ENCODE measurements around the gene XPR1. TPM values are rescaled to one million over a fixed set of nuclear protein-coding genes. Genes with fewer than 3 reads are reported as not detected.

Gene XPR1
- total RNA-seq, 1 experiment from 2014 or later = 36.1 TPM

DNA sequence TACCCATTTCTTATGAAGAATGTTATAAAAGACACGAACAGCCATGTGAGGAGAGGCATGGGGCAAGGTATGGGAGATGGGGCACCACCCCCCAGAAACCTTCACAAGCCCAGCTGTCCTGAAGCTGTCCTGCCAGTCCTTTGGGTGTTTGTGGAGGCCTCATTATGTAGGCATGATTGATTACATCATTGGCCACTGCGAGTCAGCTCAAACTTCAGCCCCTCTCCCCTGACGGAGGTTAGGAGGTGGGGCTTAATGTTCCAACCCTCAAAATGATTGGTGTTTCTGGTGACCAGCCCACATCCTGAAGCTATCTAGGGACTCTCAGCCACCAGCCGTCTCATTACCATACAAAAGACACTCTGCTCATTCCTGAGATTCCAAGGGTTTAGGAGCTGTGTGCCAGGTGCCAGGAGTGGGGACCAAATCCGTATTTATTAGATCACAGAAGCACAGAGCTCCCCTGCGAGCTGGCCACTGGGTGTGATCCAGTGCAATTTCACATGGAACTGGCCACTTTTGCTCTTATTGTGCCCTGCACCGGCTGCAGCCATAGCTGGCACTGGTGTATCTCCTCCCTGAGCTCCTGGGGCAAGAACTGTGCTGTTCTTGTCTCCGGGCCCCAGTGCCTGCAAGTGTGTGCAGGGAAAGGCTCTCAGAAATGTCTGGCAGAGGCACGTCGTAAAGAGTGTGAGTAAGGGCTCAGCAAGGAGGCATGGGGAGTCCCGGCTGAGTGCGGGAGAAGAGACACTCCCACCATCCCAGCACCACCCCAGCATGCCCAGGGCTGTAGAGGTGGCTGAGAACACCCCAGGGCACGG lies 291.4 kb downstream of the XPR1 start:
- H3K27ac ChIP-seq (ENCODE audit: low read length) = no peak overlapping the region
- no peak overlapping the region for H3K4me3 ChIP-seq (ENCODE audit: low read depth in 2 of 2, low read length in 2 of 2)
- H3K27me3 ChIP-seq (ENCODE audit: control insufficient read depth, insufficient read depth, low read length) = no peaks in the 10 kb centered on the region
- TF ChIP-seq, protein P1, sequence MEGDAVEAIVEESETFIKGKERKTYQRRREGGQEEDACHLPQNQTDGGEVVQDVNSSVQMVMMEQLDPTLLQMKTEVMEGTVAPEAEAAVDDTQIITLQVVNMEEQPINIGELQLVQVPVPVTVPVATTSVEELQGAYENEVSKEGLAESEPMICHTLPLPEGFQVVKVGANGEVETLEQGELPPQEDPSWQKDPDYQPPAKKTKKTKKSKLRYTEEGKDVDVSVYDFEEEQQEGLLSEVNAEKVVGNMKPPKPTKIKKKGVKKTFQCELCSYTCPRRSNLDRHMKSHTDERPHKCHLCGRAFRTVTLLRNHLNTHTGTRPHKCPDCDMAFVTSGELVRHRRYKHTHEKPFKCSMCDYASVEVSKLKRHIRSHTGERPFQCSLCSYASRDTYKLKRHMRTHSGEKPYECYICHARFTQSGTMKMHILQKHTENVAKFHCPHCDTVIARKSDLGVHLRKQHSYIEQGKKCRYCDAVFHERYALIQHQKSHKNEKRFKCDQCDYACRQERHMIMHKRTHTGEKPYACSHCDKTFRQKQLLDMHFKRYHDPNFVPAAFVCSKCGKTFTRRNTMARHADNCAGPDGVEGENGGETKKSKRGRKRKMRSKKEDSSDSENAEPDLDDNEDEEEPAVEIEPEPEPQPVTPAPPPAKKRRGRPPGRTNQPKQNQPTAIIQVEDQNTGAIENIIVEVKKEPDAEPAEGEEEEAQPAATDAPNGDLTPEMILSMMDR (IDR thresholded peaks at IDR 0.05) = no peak
- TF ChIP-seq, protein P2, sequence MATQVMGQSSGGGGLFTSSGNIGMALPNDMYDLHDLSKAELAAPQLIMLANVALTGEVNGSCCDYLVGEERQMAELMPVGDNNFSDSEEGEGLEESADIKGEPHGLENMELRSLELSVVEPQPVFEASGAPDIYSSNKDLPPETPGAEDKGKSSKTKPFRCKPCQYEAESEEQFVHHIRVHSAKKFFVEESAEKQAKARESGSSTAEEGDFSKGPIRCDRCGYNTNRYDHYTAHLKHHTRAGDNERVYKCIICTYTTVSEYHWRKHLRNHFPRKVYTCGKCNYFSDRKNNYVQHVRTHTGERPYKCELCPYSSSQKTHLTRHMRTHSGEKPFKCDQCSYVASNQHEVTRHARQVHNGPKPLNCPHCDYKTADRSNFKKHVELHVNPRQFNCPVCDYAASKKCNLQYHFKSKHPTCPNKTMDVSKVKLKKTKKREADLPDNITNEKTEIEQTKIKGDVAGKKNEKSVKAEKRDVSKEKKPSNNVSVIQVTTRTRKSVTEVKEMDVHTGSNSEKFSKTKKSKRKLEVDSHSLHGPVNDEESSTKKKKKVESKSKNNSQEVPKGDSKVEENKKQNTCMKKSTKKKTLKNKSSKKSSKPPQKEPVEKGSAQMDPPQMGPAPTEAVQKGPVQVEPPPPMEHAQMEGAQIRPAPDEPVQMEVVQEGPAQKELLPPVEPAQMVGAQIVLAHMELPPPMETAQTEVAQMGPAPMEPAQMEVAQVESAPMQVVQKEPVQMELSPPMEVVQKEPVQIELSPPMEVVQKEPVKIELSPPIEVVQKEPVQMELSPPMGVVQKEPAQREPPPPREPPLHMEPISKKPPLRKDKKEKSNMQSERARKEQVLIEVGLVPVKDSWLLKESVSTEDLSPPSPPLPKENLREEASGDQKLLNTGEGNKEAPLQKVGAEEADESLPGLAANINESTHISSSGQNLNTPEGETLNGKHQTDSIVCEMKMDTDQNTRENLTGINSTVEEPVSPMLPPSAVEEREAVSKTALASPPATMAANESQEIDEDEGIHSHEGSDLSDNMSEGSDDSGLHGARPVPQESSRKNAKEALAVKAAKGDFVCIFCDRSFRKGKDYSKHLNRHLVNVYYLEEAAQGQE (IDR thresholded peaks at IDR 0.05; ENCODE audit: insufficient read depth in 1 of 2, low read depth in 2 of 2, low read length in 1 of 2) = no peak
- TF ChIP-seq TCF7L2 (IDR thresholded peaks at IDR 0.05; ENCODE audit: low read depth, low read length) (no peak), SIN3A (IDR thresholded peaks at IDR 0.05; ENCODE audit: borderline replicate concordance, insufficient read depth, low read depth, low read length) (no peak), POLR2AphosphoS5 (IDR thresholded peaks at IDR 0.05; ENCODE audit: low read depth, low read length) (no peak)
- POLR2A ChIA-PET = interaction anchor here (0.6 kb wide), 1 partner anchor 10 kb away, joined by 11 read pairs; no protein-coding TSS in a partner anchor
- no peak for DNase-seq (ENCODE audit: low read depth, low spot score)
- no TSS peak for BruUV-seq (replicated peaks)
- intact Hi-C loops (cut with micrococcal nuclease; ENCODE audit: unreplicated experiment) (no loop called here), in situ Hi-C loops (cut with HindIII; ENCODE audit: low pct_unique_long_range_greater_than_20kb, low sequenced_read_pairs) (no loop called here)
- H3K4me1 ChIP-seq (ENCODE audit: control insufficient read depth, insufficient read depth, low read length) = peaks cover 7% of the 10 kb centered on the region
- CTCF ChIA-PET = no interaction called here
- no peaks in the 10 kb centered on the region for H3K9me3 ChIP-seq (ENCODE audit: control insufficient read depth, insufficient read depth, low read depth, low read length)
- ATAC-seq = no peak
- no peaks in the 10 kb centered on the region for H3K36me3 ChIP-seq (ENCODE audit: control insufficient read depth, insufficient read depth, low read length)

DNA sequence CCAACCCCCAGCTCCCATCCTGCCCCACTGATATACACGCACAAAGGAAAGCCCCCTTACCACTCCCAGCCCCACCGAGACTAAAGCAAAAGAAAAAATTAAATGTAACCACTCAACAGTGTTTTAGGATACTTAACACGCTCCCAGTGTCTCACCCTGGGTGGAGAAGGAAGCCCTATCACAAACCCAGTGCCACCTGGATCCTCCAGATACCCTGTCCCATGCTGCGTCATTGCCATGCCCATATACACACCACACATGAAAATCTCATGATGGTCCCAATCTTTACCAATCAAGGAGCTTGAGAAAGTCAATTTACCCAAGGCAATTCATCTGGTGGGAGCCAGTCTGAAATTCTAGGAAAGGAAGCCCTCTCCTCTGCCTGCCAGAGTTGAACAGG lies 292.1 kb downstream of the XPR1 start:
- H3K36me3 ChIP-seq (ENCODE audit: control insufficient read depth, insufficient read depth, low read length) = no peaks in the 10 kb centered on the region
- no peaks in the 10 kb centered on the region for H3K9me3 ChIP-seq (ENCODE audit: control insufficient read depth, insufficient read depth, low read depth, low read length)
- in situ Hi-C loops (cut with HindIII; ENCODE audit: low pct_unique_long_range_greater_than_20kb, low sequenced_read_pairs) (no loop called here), intact Hi-C loops (cut with micrococcal nuclease; ENCODE audit: unreplicated experiment) (no loop called here)
- TF ChIP-seq, protein P1 (IDR thresholded peaks at IDR 0.05) = no peak
- TF ChIP-seq TCF7L2 (IDR thresholded peaks at IDR 0.05; ENCODE audit: low read depth, low read length) = no peak
- TF ChIP-seq POLR2AphosphoS5 (IDR thresholded peaks at IDR 0.05; ENCODE audit: low read depth, low read length) = no peak
- TF ChIP-seq, protein P2 (IDR thresholded peaks at IDR 0.05; ENCODE audit: insufficient read depth in 1 of 2, low read depth in 2 of 2, low read length in 1 of 2) = no peak
- no peak for TF ChIP-seq SIN3A (IDR thresholded peaks at IDR 0.05; ENCODE audit: borderline replicate concordance, insufficient read depth, low read depth, low read length)
- POLR2A ChIA-PET = no interaction called here
- CTCF ChIA-PET = no interaction called here
- no peak for ATAC-seq
- H3K27me3 ChIP-seq (ENCODE audit: control insufficient read depth, insufficient read depth, low read length) = no peaks in the 10 kb centered on the region
- DNase-seq (ENCODE audit: low read depth, low spot score) = no peak
- no TSS peak for BruUV-seq (replicated peaks)
- no peak overlapping the region for H3K27ac ChIP-seq (ENCODE audit: low read length)
- no peak overlapping the region for H3K4me3 ChIP-seq (ENCODE audit: low read depth in 2 of 2, low read length in 2 of 2)
- peaks cover 7% of the 10 kb centered on the region for H3K4me1 ChIP-seq (ENCODE audit: control insufficient read depth, insufficient read depth, low read length)
